Activated CD8-positive, alpha-beta memory T cell treated with anti-CD3 and anti-CD28 coated beads for 4 hours (primary cell): Measurements from ENCODE around the gene RALGAPA1.
"Not testable (repeated sequence)": the region's sequence is repeated elsewhere in the genome, so short reads cannot be mapped to it uniquely, and the experiment has no call there.

ENCODE experiments used
- DNase-seq, 2 donors: peaks; one replicate each; pipeline ENCODE4 v3.0.0-alpha.2; 2020; ENCODE audit warnings: low read depth in 2 of 2

RALGAPA1 gene

GRCh38 chr14:35808638-35809563 lies at the start of gene RALGAPA1:
Gene RALGAPA1, minus strand, starts transcription at chr14:35809295. Its CDS starts 460 bp downstream, at chr14:35808835.
- DNase-seq, result peak; percentile 86 to 87

- no peak for DNase-seq
Measured at GRCh38 chr14:35858521-35859209, 49.6 kb upstream of the RALGAPA1 start.

- DNase-seq, result no peak
Measured at GRCh38 chr14:35855876-35856481, 46.9 kb upstream of the RALGAPA1 start.

- DNase-seq, result no peak
Measured at GRCh38 chr14:35854696-35855270, 45.7 kb upstream of the RALGAPA1 start.

GRCh38 chr14:35853225-35853624 lies 44.1 kb upstream of the RALGAPA1 start:
- DNase-seq, result no peak

GRCh38 chr14:35851823-35852222 lies 42.7 kb upstream of the RALGAPA1 start:
- no peak for DNase-seq

GRCh38 chr14:35849122-35849521 lies 40.0 kb upstream of the RALGAPA1 start:
- DNase-seq, result no peak

GRCh38 chr14:35847636-35848035 lies 38.5 kb upstream of the RALGAPA1 start:
- no peak for DNase-seq

GRCh38 chr14:35844494-35844893 lies 35.4 kb upstream of the RALGAPA1 start:
- DNase-seq, result no peak

GRCh38 chr14:35842245-35842644 lies 33.1 kb upstream of the RALGAPA1 start:
- not testable (repeated sequence) for DNase-seq

GRCh38 chr14:35841704-35842103 lies 32.6 kb upstream of the RALGAPA1 start:
- not testable (repeated sequence) for DNase-seq

GRCh38 chr14:35835208-35835982 lies 26.3 kb upstream of the RALGAPA1 start:
- DNase-seq, result no peak

- no peak for DNase-seq
Measured at GRCh38 chr14:35829449-35829848, 20.4 kb upstream of the RALGAPA1 start.

- DNase-seq, result no peak
Measured at GRCh38 chr14:35827678-35828472, 18.8 kb upstream of the RALGAPA1 start.

- DNase-seq, result no peak
Measured at GRCh38 chr14:35826952-35827416, 17.9 kb upstream of the RALGAPA1 start.

- DNase-seq, result peak; percentile 91 to 94
Measured at GRCh38 chr14:35826218-35826951, 17.3 kb upstream of the RALGAPA1 start, which contains the start of gene BRMS1L. Gene BRMS1L, plus strand, starts transcription at chr14:35826338. Its CDS starts 179 bp downstream, at chr14:35826517.

- no peak for DNase-seq
Measured at GRCh38 chr14:35825968-35826217, 16.8 kb upstream of the RALGAPA1 start.

- DNase-seq, result not testable (repeated sequence)
Measured at GRCh38 chr14:35824446-35825165, 15.5 kb upstream of the RALGAPA1 start.

GRCh38 chr14:35822501-35822900 lies 13.4 kb upstream of the RALGAPA1 start:
- DNase-seq, result no peak
